IMR-90 (cell line): Measurements from ENCODE around the gene SLAMF8. TPM values are rescaled to one million over a fixed set of nuclear protein-coding genes. Genes with fewer than 3 reads are reported as not detected.

ENCODE experiments used
- ATAC-seq: fragments of 200-7000 bp; cut with Tn5 transposase; 2 replicates; pipeline ENCODE4 v1.9.1; 2020; ENCODE audit warnings: low read depth, mild to moderate bottlenecking, moderate library complexity
- BruUV-seq: library from RNA; stranded (reverse); fragments of 400-500 nt; replicated peaks from 2 replicates; lab custom pipeline; 2021; lab: Mats Ljungman, UMichigan
- CTCF ChIA-PET: fragments of 300-600 bp; formaldehyde crosslinking; extraction: SDS; loops from one replicate; lab custom pipeline; 2021; ENCODE audit warnings: antibody characterized with exemption; lab: Yijun Ruan, JAX
- POLR2A ChIA-PET: fragments of 300-600 bp; sonication (Branson Sonifier 250); formaldehyde crosslinking; loops from one replicate; lab custom pipeline; 2022; ENCODE audit warnings: antibody characterized with exemption; ENCODE audit not compliant: unreplicated experiment; lab: Charles Lee
- DNase-seq: peaks from one replicate; pipeline ENCODE4 v3.0.0; 2013
- H2AFZ ChIP-seq: replicated peaks from 2 replicates; pipeline ENCODE3; 2013; ENCODE audit warnings: low read length, mild to moderate bottlenecking; ENCODE audit not compliant: poor library complexity
- H2AK5ac ChIP-seq: 2 replicates; pipeline ENCODE4 v1.6.1; 2013; ENCODE audit warnings: low read depth, low read length, inconsistent platforms
- H2AK9ac ChIP-seq: replicated peaks from 2 replicates; pipeline ENCODE3; 2013; ENCODE audit warnings: mild to moderate bottlenecking, low read depth, low read length, moderate library complexity; ENCODE audit not compliant: poor library complexity
- H2BK120ac ChIP-seq: 2 replicates; pipeline ENCODE4 v1.6.1; 2013; ENCODE audit warnings: low read depth, low read length, inconsistent platforms
- H2BK15ac ChIP-seq: 3 replicates; pipeline ENCODE4 v1.6.1; 2013; ENCODE audit warnings: low read depth, low read length, inconsistent platforms
- H2BK20ac ChIP-seq: 2 replicates; pipeline ENCODE4 v1.6.1; 2013; ENCODE audit warnings: low read depth, mild to moderate bottlenecking, inconsistent platforms, low read length, moderate library complexity
- H2BK5ac ChIP-seq: 2 replicates; pipeline ENCODE4 v1.6.1; 2013; ENCODE audit warnings: mild to moderate bottlenecking, low read depth, low read length, inconsistent platforms; ENCODE audit not compliant: poor library complexity, severe bottlenecking
- H3K14ac ChIP-seq: replicated peaks from 2 replicates; pipeline ENCODE4 v1.6.1; 2013; ENCODE audit warnings: low read depth, low read length, inconsistent platforms
- H3K18ac ChIP-seq: 2 replicates; pipeline ENCODE4 v1.6.1; 2013; ENCODE audit warnings: low read depth, low read length, control low read depth
- H3K23ac ChIP-seq: 2 replicates; pipeline ENCODE4 v1.6.1; 2013; ENCODE audit warnings: low read depth, low read length, inconsistent platforms
- H3K27ac ChIP-seq: 2 replicates; pipeline ENCODE4 v1.5.1; 2013; ENCODE audit warnings: mild to moderate bottlenecking, control low read depth, low read length; ENCODE audit not compliant: insufficient read depth
- H3K27me3 ChIP-seq: 2 replicates; pipeline ENCODE4 v1.6.1; 2013; ENCODE audit warnings: low read length; ENCODE audit not compliant: control insufficient read depth, insufficient read depth
- H3K36me3 ChIP-seq: 2 replicates; pipeline ENCODE4 v1.6.1; 2013; ENCODE audit warnings: low read length, mixed read lengths; ENCODE audit not compliant: control insufficient read depth, insufficient read depth
- H3K4ac ChIP-seq: 2 replicates; pipeline ENCODE4 v1.6.1; 2013; ENCODE audit warnings: low read depth, low read length, inconsistent platforms
- H3K4me1 ChIP-seq: 2 replicates; pipeline ENCODE4 v1.6.1; 2013; ENCODE audit warnings: low read length, mixed read lengths; ENCODE audit not compliant: control insufficient read depth, insufficient read depth
- H3K4me2 ChIP-seq: 2 replicates; pipeline ENCODE4 v1.6.1; 2013; ENCODE audit warnings: low read depth, mild to moderate bottlenecking, control low read depth, low read length, moderate library complexity
- H3K4me3 ChIP-seq: 2 replicates; pipeline ENCODE4 v1.5.1; 2013; ENCODE audit warnings: low read depth, mild to moderate bottlenecking, control low read depth, low read length, moderate library complexity; ENCODE audit not compliant: insufficient read depth
- H3K56ac ChIP-seq: 2 replicates; pipeline ENCODE4 v1.6.1; 2013; ENCODE audit warnings: low read length, inconsistent platforms; ENCODE audit not compliant: insufficient read depth; ENCODE audit errors: extremely low read depth
- H3K79me1 ChIP-seq, 2 experiments: 2 replicates each; pipeline ENCODE4 v1.6.1; 2013; ENCODE audit warnings: low read length in 2 of 2, inconsistent platforms in 1 of 2, low read depth in 1 of 2
- H3K9ac ChIP-seq: 2 replicates; pipeline ENCODE4 v1.6.1; 2013; ENCODE audit warnings: low read depth, low read length, control low read depth
- H3K9me1 ChIP-seq: 2 replicates; pipeline ENCODE4 v1.6.1; 2013; ENCODE audit warnings: low read length, inconsistent platforms; ENCODE audit not compliant: insufficient read depth
- H3K9me3 ChIP-seq: 2 replicates; pipeline ENCODE4 v1.6.1; 2013; ENCODE audit warnings: low read length; ENCODE audit not compliant: control insufficient read depth, insufficient read depth
- H4K20me1 ChIP-seq: 2 replicates; pipeline ENCODE4 v1.6.1; 2013; ENCODE audit warnings: low read length, inconsistent platforms; ENCODE audit not compliant: insufficient read depth
- H4K5ac ChIP-seq: 2 replicates; pipeline ENCODE4 v1.6.1; 2013; ENCODE audit warnings: mild to moderate bottlenecking, low read depth, low read length, control low read depth
- H4K8ac ChIP-seq, 2 experiments: 2 replicates each; pipeline ENCODE4 v1.6.1; 2013; ENCODE audit warnings: low read depth in 2 of 2, low read length in 2 of 2, control low read depth in 1 of 2, inconsistent platforms in 1 of 2
- H4K91ac ChIP-seq: 2 replicates; pipeline ENCODE4 v1.6.1; 2013; ENCODE audit warnings: low read depth, low read length, inconsistent platforms; ENCODE audit not compliant: insufficient read depth
- BHLHE40 ChIP-seq: fragments of 150-350 bp; IDR thresholded peaks from 2 replicates; pipeline ENCODE4 v1.6.1; 2016; ENCODE audit warnings: mild to moderate bottlenecking, low read depth, low read length
- CHD1 ChIP-seq: IDR thresholded peaks from 2 replicates; pipeline ENCODE4 v1.6.1; 2012; ENCODE audit warnings: low read depth, low read length, improper control_type of control experiment
- FOS ChIP-seq: fragments of 150-350 bp; IDR thresholded peaks from 2 replicates; pipeline ENCODE4 v1.6.1; 2016; ENCODE audit warnings: low read depth, low read length
- MAFK ChIP-seq: IDR thresholded peaks from 2 replicates; pipeline ENCODE4 v1.6.1; 2012; ENCODE audit warnings: low read depth, low read length, improper control_type of control experiment
- NFE2L2 ChIP-seq: fragments of 150-350 bp; IDR thresholded peaks from 2 replicates; pipeline ENCODE4 v1.6.1; 2016; ENCODE audit warnings: low read depth, mild to moderate bottlenecking, low read length
- POLR2A ChIP-seq: IDR thresholded peaks from 2 replicates; pipeline ENCODE4 v1.6.1; 2012; ENCODE audit warnings: mild to moderate bottlenecking, low read depth, low read length
- RAD21 ChIP-seq: IDR thresholded peaks from 2 replicates; pipeline ENCODE4 v1.6.1; 2012; ENCODE audit warnings: low read length, improper control_type of control experiment
- RCOR1 ChIP-seq: IDR thresholded peaks from 2 replicates; pipeline ENCODE4 v1.6.1; 2012; ENCODE audit warnings: mild to moderate bottlenecking, low read length, improper control_type of control experiment; ENCODE audit not compliant: insufficient replicate concordance
- RFX5 ChIP-seq: IDR thresholded peaks from 2 replicates; pipeline ENCODE4 v1.8.0; 2012; ENCODE audit warnings: low read depth, mild to moderate bottlenecking, low read length, moderate library complexity
- SMC3 ChIP-seq: fragments of 150-350 bp; IDR thresholded peaks from 2 replicates; pipeline ENCODE4 v1.6.1; 2016; ENCODE audit warnings: low read depth, mild to moderate bottlenecking, antibody characterized with exemption, low read length, moderate library complexity
- WGBS, 2 experiments: methylation state at CpG; one replicate each; pipeline versions ENCODE4 v1.1.5 to v1.1.7; 2013; ENCODE audit warnings: missing lambda C conversion rate in 2 of 2; ENCODE audit not compliant: insufficient read length in 1 of 2; ENCODE audit errors: extremely low coverage in 2 of 2; 5-methylcytosine and 5-hydroxymethylcytosine counted together
- dilution Hi-C: fragments of 300-500 bp; cut with HindIII; formaldehyde crosslinking; loops from one replicate; pipeline ENCODE4 v1.14.3; 2018; ENCODE audit warnings: low sequenced_read_pairs; ENCODE audit not compliant: unreplicated experiment
- in situ Hi-C: fragments of 300-500 bp; cut with MboI; formaldehyde crosslinking; loops from 3 replicates; pipeline ENCODE4 v1.14.3; 2019; ENCODE audit warnings: low sequenced_read_pairs, inconsistent platforms, mixed read lengths
- intact Hi-C: fragments of 100-400 bp; cut with micrococcal nuclease; formaldehyde crosslinking; loops from 2 replicates; pipeline ENCODE4 v1.10.0; 2022
- polyA plus RNA-seq, 3 experiments: library from polyadenylated mRNA; depleted of rRNA; stranded (reverse); fragments of >200 nt; gene quantifications; 2 replicates each; pipeline ENCODE4 v1.2.3, GENCODE V29; 2012; ENCODE audit warnings: low replicate concordance in 1 of 3
- total RNA-seq: library from RNA; depleted of rRNA; stranded (reverse); fragments of >200 nt; gene quantifications from 2 replicates; pipeline ENCODE4 v1.2.3, GENCODE V29; 2012
- TF ChIP-seq, protein P1 (sequence below): fragments of 150-350 bp; IDR thresholded peaks from 2 replicates; pipeline ENCODE4 v1.6.1; 2017; ENCODE audit warnings: mild to moderate bottlenecking, antibody characterized with exemption, low read length, low read depth
- TF ChIP-seq, protein P2 (sequence below): fragments of 150-350 bp; IDR thresholded peaks from 2 replicates; pipeline ENCODE4 v1.6.1; 2016; ENCODE audit warnings: low read depth, mild to moderate bottlenecking, low read length, moderate library complexity, borderline replicate concordance
- TF ChIP-seq, protein P3 (sequence below): conservative IDR thresholded peaks from 2 replicates; pipeline ENCODE4 v1.5.1; 2012; ENCODE audit warnings: mild to moderate bottlenecking, low read depth, low read length, improper control_type of control experiment

Gene SLAMF8
- total and polyA plus RNA-seq, 2 of the 4 experiments (the other 2 are of a cell fraction), result 0.07 TPM; not detected in 1

DNA sequence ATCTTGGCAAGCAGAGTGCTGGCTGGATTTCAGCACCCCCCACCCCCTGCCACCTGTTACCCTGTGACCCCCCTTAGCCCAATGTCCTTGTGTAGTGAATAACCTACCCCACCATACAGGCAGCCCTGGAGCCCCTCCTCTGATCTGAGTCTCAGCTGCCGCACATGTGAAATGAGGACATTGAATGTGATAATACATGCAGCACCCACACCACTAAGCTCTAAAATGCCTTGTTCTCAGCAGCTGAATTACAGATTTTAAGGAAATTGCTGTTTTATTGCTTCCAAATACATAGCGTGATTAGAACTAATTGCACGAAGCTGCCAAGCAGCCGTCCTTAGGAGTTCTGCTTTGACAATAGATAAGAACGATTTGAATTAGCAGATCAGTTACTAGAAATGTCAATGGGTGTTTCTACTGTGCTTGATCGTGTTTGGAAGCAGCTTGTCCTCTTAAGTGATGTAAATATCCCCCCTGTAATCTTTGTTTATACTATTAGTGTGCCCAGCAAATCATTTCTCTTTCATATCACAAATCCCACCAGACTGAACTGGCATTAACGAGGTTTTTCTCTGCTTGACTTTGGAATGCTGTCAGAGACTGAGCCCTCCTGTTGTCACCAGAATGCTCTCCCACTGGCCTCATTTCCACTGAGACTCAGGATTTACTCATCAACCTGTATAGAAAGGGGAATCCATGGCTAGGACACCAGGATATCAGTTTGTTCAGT, 4.9 kb downstream of the SLAMF8 start (continued):
- TF ChIP-seq SMC3, result no peak

DNA sequence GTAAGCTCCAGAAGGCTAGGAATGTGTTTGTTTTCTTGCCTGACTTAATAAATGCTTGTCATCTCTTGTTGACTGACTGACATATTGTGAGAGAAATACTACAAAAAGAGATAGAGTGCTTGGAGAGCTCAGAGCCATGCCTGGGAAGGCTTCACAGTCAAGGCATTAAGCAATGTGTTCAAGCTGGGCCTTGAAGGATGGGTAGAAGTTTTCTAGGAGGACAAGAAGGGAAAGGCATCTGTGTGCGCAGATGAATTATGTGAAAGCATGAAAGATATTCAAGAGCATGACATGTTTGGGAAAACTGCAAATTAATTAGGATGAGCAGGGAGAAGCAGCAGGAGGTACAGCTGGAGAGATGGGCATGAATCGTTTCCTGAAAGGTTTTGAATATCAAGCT, 5.6 kb downstream of the SLAMF8 start:
- Histone ChIP-seq H3K9me1 (peaks cover 5% of the 10 kb centered on the region; the same call in 1 of the 2 replicates), H3K23ac (no peak overlapping the region), H3K4me3 (no peak overlapping the region), H3K18ac (no peak overlapping the region), H4K5ac (no peak overlapping the region), H3K9ac (no peak overlapping the region), H3K14ac (no peak overlapping the region), H3K4me2 (no peak overlapping the region), H3K27me3 (no peaks in the 10 kb centered on the region), H3K79me1 (no peaks in the 10 kb centered on the region), H2AK5ac (no peak overlapping the region), H3K56ac (no peak overlapping the region), H4K20me1 (no peaks in the 10 kb centered on the region), H3K27ac (no peak overlapping the region), H2BK20ac (no peak overlapping the region), H3K36me3 (no peaks in the 10 kb centered on the region), H3K4me1 (peaks cover 2% of the 10 kb centered on the region), H2BK15ac (no peak overlapping the region), H2AK9ac (no peak overlapping the region), H4K8ac (no peak overlapping the region), H2AFZ (no peak overlapping the region), H3K4ac (no peak overlapping the region), H2BK120ac (no peak overlapping the region), H3K9me3 (no peaks in the 10 kb centered on the region), H4K91ac (no peak overlapping the region), H2BK5ac (no peak overlapping the region)
- no peak for ATAC-seq
- dilution Hi-C loops, result no loop called here
- intact Hi-C loops, result loop anchor here (10.0 kb wide), 1 partner anchor 1552 kb away; no protein-coding TSS in a partner anchor
- ChIA-PET POLR2A (no interaction called here), CTCF (interaction anchor here (0.8 to 1.9 kb wide), 4 partner anchors 11 to 58 kb away, joined by 3 to 10 read pairs (median 4); no protein-coding TSS in a partner anchor)
- no TSS peak for BruUV-seq
- 100% methylated on average over 1 of the region's 2 CpGs; no CpG with 5 or more reads in 1 of the 2 experiments for WGBS, 2 experiments
- in situ Hi-C loops, result no loop called here
- no peak for DNase-seq
- TF ChIP-seq, protein P1, sequence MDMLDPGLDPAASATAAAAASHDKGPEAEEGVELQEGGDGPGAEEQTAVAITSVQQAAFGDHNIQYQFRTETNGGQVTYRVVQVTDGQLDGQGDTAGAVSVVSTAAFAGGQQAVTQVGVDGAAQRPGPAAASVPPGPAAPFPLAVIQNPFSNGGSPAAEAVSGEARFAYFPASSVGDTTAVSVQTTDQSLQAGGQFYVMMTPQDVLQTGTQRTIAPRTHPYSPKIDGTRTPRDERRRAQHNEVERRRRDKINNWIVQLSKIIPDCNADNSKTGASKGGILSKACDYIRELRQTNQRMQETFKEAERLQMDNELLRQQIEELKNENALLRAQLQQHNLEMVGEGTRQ, result no peak
- TF ChIP-seq CHD1, result no peak
- no peak for TF ChIP-seq POLR2A
- TF ChIP-seq, protein P2, sequence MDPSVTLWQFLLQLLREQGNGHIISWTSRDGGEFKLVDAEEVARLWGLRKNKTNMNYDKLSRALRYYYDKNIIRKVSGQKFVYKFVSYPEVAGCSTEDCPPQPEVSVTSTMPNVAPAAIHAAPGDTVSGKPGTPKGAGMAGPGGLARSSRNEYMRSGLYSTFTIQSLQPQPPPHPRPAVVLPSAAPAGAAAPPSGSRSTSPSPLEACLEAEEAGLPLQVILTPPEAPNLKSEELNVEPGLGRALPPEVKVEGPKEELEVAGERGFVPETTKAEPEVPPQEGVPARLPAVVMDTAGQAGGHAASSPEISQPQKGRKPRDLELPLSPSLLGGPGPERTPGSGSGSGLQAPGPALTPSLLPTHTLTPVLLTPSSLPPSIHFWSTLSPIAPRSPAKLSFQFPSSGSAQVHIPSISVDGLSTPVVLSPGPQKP, result no peak
- TF ChIP-seq RFX5, result no peak
- TF ChIP-seq RCOR1, result no peak
- no peak for TF ChIP-seq NFE2L2
- TF ChIP-seq, protein P3, sequence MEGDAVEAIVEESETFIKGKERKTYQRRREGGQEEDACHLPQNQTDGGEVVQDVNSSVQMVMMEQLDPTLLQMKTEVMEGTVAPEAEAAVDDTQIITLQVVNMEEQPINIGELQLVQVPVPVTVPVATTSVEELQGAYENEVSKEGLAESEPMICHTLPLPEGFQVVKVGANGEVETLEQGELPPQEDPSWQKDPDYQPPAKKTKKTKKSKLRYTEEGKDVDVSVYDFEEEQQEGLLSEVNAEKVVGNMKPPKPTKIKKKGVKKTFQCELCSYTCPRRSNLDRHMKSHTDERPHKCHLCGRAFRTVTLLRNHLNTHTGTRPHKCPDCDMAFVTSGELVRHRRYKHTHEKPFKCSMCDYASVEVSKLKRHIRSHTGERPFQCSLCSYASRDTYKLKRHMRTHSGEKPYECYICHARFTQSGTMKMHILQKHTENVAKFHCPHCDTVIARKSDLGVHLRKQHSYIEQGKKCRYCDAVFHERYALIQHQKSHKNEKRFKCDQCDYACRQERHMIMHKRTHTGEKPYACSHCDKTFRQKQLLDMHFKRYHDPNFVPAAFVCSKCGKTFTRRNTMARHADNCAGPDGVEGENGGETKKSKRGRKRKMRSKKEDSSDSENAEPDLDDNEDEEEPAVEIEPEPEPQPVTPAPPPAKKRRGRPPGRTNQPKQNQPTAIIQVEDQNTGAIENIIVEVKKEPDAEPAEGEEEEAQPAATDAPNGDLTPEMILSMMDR, result no peak
- no peak for TF ChIP-seq BHLHE40
- no peak for TF ChIP-seq FOS
- TF ChIP-seq RAD21, result no peak
- no peak for TF ChIP-seq MAFK
- TF ChIP-seq SMC3, result no peak
